ENCODE measurements around the gene OPTC.

DNA sequence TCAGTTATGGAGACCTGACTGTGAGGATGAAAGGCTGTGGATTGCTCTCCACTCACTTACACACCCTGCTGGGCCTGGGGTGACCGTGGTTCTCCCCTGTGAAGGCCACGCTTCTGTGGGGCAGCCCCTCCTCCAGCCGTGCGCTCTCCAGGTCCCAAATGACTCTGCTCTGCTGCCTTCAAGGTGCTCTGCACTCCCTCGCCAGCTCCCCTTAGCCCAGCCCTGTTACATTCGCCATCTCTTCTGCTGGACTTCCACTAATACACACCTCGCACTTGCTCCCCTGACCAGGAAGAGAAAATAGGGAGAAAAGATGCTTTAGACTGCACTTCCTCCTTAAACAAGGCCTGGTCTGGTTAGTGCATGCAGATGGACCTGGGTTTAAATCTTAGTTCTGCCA is 24.6 kb downstream of the OPTC start:
- TF ChIP-seq EP300 (IDR thresholded peaks at IDR 0.05) (no peak), JUN (IDR thresholded peaks at IDR 0.05) (no peak), MYC (IDR thresholded peaks at IDR 0.05; ENCODE audit: borderline replicate concordance, low read length) (no peak), NR3C1 (IDR thresholded peaks at IDR 0.05) (no peak), RAD21 (conservative IDR thresholded peaks at IDR 0.05 in 1 of 2, IDR thresholded peaks at IDR 0.05 in 1 of 2) (no peak), POLR2A (IDR thresholded peaks at IDR 0.05; ENCODE audit: low read length) (no peak), RCOR1 (IDR thresholded peaks at IDR 0.05; ENCODE audit: low read depth, low read length) (no peak), KDM1A (IDR thresholded peaks at IDR 0.05; ENCODE audit: low read depth) (no peak), SMC3 (IDR thresholded peaks at IDR 0.05) (no peak), HMGXB4 (CRISPR knock-in tag; IDR thresholded peaks at IDR 0.05; ENCODE audit: borderline replicate concordance) (no peak), PBX3 (IDR thresholded peaks at IDR 0.05) (no peak), REST (IDR thresholded peaks at IDR 0.05) (no peak)
- TF ChIP-seq, protein P1, sequence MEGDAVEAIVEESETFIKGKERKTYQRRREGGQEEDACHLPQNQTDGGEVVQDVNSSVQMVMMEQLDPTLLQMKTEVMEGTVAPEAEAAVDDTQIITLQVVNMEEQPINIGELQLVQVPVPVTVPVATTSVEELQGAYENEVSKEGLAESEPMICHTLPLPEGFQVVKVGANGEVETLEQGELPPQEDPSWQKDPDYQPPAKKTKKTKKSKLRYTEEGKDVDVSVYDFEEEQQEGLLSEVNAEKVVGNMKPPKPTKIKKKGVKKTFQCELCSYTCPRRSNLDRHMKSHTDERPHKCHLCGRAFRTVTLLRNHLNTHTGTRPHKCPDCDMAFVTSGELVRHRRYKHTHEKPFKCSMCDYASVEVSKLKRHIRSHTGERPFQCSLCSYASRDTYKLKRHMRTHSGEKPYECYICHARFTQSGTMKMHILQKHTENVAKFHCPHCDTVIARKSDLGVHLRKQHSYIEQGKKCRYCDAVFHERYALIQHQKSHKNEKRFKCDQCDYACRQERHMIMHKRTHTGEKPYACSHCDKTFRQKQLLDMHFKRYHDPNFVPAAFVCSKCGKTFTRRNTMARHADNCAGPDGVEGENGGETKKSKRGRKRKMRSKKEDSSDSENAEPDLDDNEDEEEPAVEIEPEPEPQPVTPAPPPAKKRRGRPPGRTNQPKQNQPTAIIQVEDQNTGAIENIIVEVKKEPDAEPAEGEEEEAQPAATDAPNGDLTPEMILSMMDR (IDR thresholded peaks at IDR 0.05) = no peak
- TF ChIP-seq, protein P2, sequence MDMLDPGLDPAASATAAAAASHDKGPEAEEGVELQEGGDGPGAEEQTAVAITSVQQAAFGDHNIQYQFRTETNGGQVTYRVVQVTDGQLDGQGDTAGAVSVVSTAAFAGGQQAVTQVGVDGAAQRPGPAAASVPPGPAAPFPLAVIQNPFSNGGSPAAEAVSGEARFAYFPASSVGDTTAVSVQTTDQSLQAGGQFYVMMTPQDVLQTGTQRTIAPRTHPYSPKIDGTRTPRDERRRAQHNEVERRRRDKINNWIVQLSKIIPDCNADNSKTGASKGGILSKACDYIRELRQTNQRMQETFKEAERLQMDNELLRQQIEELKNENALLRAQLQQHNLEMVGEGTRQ (IDR thresholded peaks at IDR 0.05) = no peak

All from A549 (cell line).